HG02870 (cell line): ENCODE results near the gene KLF7.

Experiments
- ATAC-seq: cut with Tn5 transposase; IDR thresholded peaks from one replicate; pipeline ENCODE4 v1.9.1; 2021; ENCODE audit warnings: mild to moderate bottlenecking, moderate library complexity; ENCODE audit not compliant: unreplicated experiment

The KLF7 gene

GRCh38 chr2:207167099-207167923, 1.6 kb upstream of the KLF7 start:
- ATAC-seq = peak; percentile 5

DNA sequence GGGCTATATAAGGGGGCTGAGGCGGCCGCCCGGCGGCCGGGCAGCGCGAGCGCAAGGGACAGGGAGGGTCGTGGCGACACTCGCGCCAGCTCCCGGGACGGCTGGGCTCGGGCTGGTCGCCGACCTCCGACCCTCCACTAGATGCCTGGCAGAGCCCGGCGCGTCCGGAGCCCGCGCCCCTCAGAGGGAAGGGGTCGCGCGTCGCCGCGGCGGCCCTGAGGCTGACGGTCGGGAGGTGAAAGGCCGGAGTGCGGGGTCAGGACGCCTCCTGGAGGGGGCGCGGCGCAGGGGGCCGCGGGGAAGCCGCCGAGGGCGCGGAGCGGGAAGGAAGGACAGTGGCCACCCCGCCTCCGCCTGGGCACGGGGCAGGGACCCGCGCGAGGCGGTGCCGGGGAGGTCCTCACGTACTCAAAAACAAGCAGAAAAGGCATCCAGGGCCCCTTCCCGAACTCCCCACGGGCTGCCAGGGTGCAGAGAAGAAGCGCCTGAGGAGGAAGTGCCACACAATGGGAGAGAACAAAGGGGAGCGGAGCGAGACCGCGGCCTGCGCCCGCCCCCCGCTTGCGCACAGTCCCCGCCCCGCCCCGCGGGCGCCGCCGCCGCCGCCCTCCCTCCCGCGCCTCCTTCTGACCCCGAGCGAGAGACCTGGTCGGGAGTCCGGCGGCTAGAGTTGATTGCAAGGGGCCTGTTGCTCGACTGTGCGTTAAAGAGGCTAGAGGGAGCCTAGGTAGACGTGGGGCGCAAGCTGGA, 776 bp upstream of the KLF7 start:
- ATAC-seq = peak; percentile 37

DNA sequence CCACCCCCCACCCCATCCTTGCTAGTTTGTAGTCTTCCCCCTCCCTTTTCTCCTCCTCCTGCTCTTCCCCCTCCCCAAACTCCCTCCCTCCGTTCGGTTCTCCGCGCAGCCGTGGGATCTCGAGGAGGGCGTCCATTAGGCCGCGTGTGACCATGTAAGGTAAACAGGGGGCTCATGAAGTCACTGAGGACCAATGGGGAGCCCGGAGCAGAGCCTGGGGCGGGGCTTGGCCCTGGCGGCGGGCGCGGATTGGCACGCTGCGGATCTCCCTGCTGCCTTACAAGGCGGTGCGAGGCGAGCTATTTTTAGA, 246 bp upstream of the KLF7 start:
- ATAC-seq = peak; percentile 93

DNA sequence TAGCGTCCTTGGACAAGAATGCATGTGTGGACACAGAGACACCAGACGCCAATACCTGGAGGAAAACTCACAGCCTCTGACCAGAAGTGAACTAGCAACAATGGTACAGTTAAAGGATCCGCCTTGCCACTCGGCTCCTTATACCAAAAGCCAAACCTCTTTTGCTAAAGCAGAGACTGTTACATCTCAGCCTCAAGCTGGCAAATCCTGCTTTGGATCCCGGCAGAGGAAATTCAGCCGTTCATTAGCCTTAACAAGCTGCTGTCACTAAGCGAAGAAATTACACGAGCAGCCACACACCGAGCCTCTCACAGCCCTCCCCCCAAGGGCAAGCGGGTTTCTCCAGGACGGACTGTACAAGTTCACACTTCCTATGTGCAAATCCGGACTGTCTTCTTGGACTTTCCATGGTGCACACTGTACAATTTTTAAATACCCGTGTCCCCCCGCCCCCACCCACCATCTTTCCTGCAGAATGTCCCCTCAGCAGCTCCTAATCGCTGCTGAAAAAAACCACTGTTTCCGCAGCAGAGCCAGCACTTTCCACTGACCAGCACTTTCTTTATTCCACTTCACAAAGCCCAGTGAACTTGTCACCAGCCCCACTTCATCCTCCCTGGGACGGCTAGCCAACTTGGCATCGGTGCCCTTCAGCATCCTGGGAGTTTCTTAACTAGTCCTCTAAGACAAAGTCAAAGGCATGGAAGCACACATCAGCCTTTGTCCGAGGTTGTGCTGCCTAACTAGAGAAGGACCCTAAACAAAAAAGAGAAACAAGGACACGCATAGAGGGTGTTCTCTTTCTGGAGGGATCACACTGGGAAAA, 1.5 kb downstream of the KLF7 start:
- ATAC-seq = no peak

DNA sequence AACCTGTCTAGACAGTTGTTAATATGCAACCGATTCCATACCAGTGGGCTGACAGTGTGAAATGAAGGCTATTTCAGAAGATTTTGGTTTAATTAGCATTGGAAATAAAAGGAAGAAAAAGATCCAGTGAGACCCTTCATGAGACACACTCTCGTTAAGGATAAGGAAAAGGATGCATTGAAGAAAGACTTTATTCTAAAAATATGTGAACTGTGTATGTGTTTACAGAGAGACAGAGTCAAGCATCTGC, 2.1 kb downstream of the KLF7 start:
- ATAC-seq = no peak

GRCh38 chr2:207163053-207163755, 2.5 kb downstream of the KLF7 start:
- ATAC-seq = no peak

GRCh38 chr2:207162316-207162715, 3.4 kb downstream of the KLF7 start:
- ATAC-seq = no peak

GRCh38 chr2:207161247-207162123, 4.3 kb downstream of the KLF7 start:
- no peak for ATAC-seq

GRCh38 chr2:207160115-207160514, 5.6 kb downstream of the KLF7 start:
- ATAC-seq = no peak

GRCh38 chr2:207159002-207159401, 6.7 kb downstream of the KLF7 start:
- ATAC-seq = no peak

DNA sequence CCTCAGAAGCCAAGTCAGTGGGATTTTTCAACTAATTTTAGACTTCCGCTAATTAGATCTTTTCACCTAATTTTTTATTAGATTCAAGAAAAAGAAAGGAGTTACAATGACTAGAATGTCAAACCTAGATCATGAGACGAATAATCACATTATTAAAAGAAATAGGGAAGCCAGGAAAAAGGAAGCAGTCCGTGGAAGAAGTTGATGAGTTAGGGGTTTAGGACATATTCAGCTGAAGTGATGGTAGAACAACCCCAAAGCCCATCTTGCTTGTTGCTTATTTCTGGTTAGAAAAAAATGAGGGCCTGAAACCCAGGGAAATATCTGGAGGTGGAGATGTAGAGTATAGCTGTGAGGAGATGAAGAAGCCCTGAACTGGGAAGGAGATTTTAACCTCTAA, 8.0 kb downstream of the KLF7 start:
- no peak for ATAC-seq

GRCh38 chr2:207157162-207157481, 8.6 kb downstream of the KLF7 start:
- no peak for ATAC-seq

- peak; percentile 79 for ATAC-seq
Observed at GRCh38 chr2:207156451-207157161, 9.1 kb downstream of the KLF7 start.

- no peak for ATAC-seq
Observed at GRCh38 chr2:207155516-207156444, 10.0 kb downstream of the KLF7 start.

DNA sequence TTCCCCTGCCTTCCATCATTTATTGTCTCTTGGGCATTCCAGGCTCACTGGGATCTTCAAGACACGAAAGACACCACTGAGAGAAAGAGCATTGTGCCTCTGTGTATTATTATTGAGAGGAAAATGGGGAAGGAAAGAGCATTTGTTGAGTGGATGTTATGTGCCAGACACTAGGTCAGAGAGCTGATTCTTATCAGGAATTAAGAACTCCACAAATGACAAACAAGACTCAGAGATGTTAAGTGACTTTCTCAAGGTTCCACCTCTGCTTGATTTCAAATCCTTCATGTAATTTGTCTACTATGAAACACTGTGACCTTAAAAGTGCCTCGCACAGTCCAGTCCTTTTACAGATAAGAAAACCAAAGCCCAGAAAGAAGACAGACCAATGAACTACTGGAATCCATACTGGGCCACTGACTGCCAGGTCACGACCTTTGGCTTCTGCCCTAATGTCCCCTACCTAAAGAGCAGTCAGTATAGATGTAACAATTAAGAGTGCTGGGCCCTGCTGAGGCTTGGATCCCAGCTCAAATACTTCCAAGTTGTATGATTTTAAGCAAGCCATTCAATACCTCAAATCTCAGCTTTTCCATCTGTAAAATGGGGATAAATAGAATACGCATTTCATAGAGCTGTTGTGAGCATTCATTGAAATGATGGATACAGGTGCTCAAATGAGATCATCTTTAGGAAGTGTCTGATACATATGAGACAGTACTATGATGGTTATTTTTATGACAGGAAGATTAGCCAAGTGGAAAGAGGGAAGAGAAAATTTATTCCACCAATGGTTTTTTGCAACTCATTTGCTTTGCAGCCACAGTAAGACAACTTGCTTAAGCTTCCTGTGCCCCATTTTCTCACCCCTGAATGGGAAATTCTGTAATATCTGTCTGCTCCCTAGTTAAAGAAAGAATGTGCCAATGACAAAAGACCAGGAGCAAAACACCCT, 10.9 kb downstream of the KLF7 start:
- no peak for ATAC-seq

DNA sequence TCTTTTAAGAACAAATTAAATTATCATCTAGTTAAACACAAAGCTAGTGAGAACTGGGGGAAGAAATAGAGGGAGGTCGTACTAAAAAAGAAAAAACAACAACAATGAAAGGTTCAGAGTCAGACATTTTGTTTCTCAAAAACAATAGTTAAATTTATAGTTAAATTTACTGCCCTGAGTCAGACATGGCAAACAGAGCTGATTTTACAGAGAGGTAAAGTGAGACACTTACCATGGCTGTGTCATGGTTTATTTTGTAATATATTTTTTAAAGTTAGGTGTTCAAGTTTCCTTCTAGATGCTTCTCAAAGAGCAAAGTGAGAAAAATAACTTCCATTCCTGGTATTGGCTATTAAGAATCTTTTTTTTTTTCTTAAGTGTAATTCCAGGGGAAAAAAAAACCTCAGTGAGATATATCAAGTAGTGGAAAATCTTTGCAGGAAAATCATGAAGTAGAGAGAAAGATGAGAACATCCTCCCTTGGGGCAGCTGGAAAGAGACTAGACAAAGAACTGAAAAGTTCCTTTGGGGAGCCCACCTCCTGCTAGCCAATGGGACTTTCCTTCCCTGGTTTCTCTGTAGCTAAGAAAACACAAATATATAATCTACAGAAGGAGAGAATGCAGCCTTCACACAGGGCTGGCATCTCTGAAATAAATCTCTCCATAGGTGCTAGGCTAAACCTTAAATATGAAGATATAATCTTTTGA, 12.3 kb downstream of the KLF7 start:
- ATAC-seq = no peak

- no peak for ATAC-seq
Observed at GRCh38 chr2:207151048-207151447, 14.7 kb downstream of the KLF7 start.
